GDM1 (cell line): ENCODE results near the gene LMF1.

Experiments used
- DNase-seq: peaks from one replicate; lab custom pipeline; 2025; lab: John Stamatoyannopoulos, UW

LMF1 gene

GRCh38 chr16:929227-930073 lies 41.3 kb downstream of the LMF1 start:
- no peak for DNase-seq

- no peak for DNase-seq
Measured at GRCh38 chr16:928526-928925, 42.3 kb downstream of the LMF1 start.

- DNase-seq, result no peak
Measured at GRCh38 chr16:927931-928330, 42.9 kb downstream of the LMF1 start.

- DNase-seq, result no peak
Measured at GRCh38 chr16:927406-927805, 43.4 kb downstream of the LMF1 start.

GRCh38 chr16:926715-927114 lies 44.1 kb downstream of the LMF1 start:
- no peak for DNase-seq

GRCh38 chr16:924806-925205 lies 46.0 kb downstream of the LMF1 start:
- no peak for DNase-seq

- DNase-seq, result no peak
Measured at GRCh38 chr16:924063-924462, 46.7 kb downstream of the LMF1 start.

- no peak for DNase-seq
Measured at GRCh38 chr16:923184-923583, 47.6 kb downstream of the LMF1 start.

GRCh38 chr16:922051-922450 lies 48.7 kb downstream of the LMF1 start:
- DNase-seq, result no peak

GRCh38 chr16:921321-921905 lies 49.4 kb downstream of the LMF1 start:
- DNase-seq, result no peak

- DNase-seq, result no peak
Measured at GRCh38 chr16:920717-921116, 50.1 kb downstream of the LMF1 start.

GRCh38 chr16:920051-920681 lies 50.6 kb downstream of the LMF1 start:
- no peak for DNase-seq

- DNase-seq, result no peak
Measured at GRCh38 chr16:919658-920050, 51.1 kb downstream of the LMF1 start.

- no peak for DNase-seq
Measured at GRCh38 chr16:918741-919657, 51.8 kb downstream of the LMF1 start.

- no peak for DNase-seq
Measured at GRCh38 chr16:918068-918467, 52.7 kb downstream of the LMF1 start.

- no peak for DNase-seq
Measured at GRCh38 chr16:917591-918061, 53.2 kb downstream of the LMF1 start.

- DNase-seq, result no peak
Measured at GRCh38 chr16:916035-916799, 54.6 kb downstream of the LMF1 start.

GRCh38 chr16:915546-915945 lies 55.2 kb downstream of the LMF1 start:
- no peak for DNase-seq

- DNase-seq, result no peak
Measured at GRCh38 chr16:914440-914839, 56.3 kb downstream of the LMF1 start.

- no peak for DNase-seq
Measured at GRCh38 chr16:913817-914439, 56.9 kb downstream of the LMF1 start.
